Stimulated activated CD8-positive, alpha-beta memory T cell treated with anti-CD3 and anti-CD28 coated beads, Interleukin-7, amount 100 ng/mL, for 24 hours (primary cell): ENCODE measurements around the gene TM4SF18.

Experiments
- DNase-seq: peaks from one replicate; pipeline ENCODE4 v3.0.0-alpha.2; 2020; ENCODE audit warnings: low read depth

The TM4SF18 gene

DNA sequence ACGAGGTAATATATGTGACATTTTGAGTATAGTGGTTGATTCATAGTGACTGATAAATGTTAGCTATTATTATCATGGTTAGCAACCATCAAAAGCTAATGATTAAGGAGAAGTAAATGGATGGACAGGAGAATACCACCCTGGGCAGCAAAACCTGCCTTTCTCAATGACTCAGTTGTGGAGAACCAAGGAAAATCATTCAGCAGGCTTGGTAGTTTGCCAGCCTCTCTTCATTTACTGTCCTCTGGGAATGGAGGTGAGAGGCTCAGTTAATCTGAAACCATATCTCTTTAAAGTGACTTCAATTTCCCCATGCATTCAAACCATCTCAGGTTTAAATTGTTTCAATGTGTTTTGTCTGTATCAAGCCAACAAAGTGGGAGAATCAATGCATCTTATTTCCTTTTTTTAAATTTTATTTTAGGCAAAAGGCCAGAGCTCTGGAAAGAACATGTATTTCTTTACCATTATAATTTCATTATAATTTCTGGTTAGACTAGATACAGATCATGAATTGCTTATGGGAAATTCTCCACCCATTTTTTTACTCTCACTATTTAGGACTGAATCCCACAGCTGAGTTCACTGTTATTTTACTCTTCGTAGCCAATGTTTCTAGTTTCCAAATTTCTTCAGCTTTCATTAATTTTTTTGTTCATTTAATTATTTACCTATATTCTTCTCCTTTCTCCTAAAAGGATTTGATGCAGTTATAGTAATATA lies 2.7 kb downstream of the TM4SF18 start:
- no peak for DNase-seq

DNA sequence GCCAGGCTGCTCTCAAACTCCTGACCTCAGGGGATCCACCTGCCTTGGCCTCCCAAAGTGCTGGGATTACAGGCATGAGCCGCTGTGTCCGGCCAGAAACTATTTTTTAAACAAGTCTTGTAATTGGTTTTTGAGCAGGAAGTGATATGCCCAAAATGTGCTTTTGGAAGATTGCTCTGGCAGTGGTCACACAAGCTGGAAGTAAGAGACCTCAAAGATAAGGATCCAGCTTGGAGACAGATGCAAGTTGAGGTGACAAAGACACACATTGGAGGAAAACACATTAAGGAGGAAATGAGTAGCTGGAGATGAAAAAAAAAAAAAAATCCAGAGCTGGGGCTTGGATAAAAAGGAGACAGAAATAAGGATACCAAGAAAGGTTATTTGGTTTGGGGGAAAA lies 6.3 kb downstream of the TM4SF18 start:
- no peak for DNase-seq

DNA sequence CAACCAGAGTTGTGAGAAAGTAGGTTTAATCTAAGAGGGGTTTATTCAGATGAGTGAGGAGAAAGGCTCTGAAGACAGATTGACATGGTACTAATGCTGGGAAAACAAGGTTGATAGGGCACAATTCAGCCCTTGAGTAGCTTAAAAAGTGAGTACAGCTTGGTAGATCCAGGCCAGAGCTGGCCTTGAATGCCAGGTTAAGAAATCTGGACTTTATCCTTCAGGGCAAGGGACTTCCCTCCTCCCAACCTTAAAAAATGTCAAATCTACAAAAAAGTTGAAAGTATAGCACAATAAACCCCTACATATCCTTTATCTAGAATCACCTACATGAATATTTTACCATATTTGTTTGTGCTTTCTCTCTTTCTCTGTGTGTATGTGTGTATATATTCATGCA lies 7.9 kb downstream of the TM4SF18 start:
- no peak for DNase-seq

DNA sequence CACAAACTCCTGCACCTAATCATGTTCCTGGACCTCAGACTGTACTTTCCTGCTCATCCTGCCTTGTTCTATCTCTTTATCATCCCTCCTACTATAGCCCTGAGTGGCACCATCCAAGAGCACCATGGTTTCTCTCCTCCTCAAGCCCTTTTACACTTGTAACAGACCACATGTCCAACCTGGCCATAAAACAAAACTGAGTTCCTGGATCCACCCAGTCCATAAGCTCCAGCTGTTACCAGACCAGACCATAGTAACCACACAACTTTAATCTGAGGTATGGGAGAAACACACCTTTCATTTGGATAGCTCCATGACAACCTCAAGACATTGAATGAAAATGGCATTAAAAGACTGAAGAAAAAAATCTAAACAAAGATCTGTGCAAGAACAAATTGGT lies 9.1 kb downstream of the TM4SF18 start:
- DNase-seq = no peak

GRCh38 chr3:149321640-149322039 lies 11.8 kb downstream of the TM4SF18 start:
- no peak for DNase-seq

DNA sequence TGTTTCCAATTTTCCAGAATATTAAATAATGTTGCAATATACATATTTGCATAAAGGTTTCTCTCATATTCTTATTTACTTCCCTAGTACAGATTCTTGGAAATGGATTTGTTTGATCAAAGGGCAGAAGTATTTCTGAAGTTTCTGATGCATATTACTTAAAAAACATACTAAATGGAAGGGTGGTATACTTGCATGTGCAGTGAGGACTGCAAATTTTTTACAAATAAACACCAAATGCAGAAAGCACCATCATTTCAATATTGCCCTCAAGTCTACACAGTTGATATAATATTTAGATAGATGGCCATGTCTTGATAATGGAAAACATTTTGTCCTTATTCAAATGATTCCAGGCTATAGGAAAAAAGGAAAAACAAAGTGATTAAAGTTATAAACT lies 12.3 kb downstream of the TM4SF18 start:
- no peak for DNase-seq

DNA sequence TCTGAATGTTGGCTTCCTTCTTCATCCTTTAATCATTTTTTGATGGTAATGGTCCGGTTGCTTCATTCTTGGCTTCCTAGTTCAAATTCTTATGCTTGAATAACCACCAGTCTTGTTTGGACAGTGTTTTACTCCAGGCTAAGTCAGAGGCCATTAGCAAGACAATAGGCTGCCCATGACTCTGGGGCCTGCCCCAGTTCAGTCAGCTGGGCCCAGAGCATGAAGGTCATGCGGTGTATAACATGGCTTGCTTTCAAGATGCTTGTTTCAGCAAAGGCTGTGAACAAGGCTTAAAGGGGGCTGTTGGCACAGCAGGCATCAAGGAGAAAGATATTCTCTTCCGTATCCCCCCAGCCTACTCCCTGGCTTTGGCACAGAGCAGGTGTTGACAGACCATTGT lies 13.7 kb downstream of the TM4SF18 start:
- no peak for DNase-seq

DNA sequence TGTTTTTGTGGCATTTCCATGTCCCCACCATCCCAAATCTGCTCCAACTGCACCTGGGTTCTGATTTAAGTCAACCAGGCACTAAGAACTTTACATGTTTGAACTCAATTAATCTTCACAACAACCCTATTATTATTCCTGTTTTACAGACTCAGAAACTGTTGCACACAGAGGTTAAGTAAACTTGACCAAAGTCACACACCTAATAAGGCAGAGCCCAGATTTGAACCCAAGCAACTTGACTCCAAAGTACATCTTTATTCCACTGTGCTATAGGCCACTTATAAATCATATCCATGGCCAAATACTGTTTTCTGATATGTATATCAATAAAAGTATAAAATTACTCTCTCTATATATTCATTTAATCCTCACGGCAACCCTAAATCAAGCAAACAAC lies 16.4 kb downstream of the TM4SF18 start:
- no peak for DNase-seq

DNA sequence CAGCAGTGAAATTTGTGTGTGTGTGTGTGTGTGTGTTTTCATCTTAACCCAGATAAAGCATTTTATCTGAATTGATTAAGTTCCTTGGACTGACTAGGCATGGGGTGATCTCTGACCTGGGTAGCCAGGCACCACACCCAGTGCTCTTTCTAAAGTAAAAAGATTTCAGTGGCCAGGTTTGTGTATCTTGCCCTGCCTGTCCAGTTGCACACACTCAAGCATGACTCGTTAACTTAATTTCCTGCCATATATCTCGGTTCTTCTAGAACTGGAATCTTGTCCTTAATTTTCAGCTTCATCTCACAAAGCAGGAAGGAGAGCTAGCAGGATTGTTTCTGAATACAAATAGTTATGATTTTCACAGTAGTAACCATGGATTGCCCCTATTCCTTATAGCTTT lies 17.0 kb downstream of the TM4SF18 start:
- DNase-seq = no peak

- DNase-seq = no peak
These were observed 17.7 kb downstream of the TM4SF18 start for GRCh38 chr3:149315694-149316093.

DNA sequence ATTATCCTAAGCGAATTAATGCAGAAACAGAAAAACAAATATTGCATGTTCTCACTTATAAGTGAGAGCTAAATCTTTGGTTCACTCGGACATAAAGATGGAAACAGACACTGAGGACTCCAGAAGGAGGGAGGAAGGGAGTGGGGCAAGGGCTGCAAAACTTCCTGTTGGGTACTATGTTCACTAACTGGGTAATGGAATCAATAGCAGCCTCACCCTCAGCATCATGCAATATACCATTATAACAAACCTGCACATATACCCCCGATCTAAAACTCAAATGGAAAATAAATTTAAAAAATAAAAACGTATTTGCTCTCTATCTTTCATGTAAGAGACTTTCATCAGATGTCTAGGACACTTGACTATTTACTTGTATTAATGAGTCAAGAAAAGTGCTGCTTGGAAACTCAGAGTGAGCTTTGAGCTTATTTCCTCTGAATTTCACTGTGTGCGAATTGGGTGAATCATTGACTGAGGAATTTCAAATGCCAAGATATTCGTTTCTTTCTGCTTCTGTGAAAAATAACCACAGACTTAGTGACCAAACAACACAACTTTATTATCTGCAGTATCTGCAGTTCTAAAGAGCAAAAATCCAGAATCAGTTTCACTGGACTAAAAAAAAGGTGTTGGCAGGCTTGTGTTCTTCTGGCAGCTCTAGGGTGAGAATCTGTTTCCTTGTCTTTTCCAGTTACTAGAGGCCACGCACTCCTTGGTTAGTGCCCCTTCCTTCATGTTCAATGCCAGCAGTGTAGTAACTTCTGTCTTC lies 18.4 kb downstream of the TM4SF18 start:
- DNase-seq = no peak

- DNase-seq = no peak
These were observed 19.9 kb downstream of the TM4SF18 start for GRCh38 chr3:149313542-149313941.

DNA sequence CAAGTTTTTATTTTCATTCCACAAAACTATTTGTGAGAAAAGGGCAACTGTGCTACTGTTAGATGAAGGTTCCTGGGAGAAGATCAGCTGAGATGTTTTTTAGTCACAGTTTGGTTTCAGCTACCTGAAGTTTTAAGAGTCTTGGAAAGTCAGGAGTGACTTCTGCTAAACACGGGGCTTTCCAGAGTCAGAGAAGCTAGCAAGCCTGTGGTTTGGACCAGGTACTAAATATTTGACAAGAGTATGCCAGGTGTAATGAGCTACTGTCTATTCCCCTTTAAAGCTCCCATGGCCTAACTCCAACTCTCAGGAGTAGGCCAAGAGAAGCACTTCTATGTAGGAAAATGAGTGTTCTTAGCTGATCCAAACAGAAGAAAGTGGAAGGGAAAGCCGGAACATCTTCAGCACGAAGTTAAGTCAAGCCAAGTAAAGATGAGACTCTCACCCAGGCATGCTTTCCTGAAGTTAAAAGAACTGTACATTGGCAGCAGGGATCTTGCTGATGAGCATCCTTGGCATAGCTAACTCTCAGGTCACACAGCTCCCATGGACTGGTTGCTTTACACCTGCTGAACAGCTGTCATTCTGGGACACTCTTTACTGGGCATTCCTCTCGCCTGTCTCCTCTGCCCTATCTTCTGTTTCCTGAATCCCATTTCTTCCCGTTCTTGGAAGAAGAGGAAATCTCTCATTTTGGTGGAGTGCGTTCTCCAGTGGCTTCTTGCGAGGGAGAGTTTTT lies 22.5 kb downstream of the TM4SF18 start:
- DNase-seq = no peak

- no peak for DNase-seq
These were observed 26.0 kb downstream of the TM4SF18 start for GRCh38 chr3:149307435-149307783.

DNA sequence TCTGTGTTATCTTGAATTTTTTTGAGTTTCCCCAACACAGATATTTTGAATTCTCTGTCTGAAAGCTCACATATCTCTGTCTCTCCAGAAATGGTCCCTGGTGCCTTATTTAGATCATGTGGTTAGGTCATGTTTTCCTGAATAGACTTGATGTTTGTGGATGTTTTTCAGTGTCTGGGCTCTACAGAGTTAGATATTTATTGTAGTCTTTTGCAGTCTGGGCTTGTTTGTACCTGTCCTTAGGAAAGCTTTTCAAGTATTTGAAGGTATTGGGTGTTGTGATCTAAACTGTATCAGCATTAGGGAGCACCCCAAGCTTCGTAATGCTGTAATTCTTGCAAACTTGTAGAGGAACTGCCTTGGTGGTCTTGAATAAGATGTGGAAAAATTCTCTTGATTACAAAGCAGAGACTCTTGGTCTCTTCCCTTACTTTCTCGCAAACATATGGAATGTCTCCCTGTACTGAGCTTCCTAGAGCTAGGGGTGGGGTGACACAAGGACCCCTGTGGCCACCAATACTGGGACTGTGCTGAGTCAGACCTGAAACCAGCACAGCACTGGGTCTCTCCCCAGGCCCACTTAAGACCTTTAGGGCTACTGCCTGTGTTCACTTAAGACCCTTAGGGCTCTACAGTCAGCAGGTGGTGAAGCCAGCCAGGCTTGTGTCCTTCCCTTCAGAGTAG lies 26.5 kb downstream of the TM4SF18 start:
- no peak for DNase-seq

DNA sequence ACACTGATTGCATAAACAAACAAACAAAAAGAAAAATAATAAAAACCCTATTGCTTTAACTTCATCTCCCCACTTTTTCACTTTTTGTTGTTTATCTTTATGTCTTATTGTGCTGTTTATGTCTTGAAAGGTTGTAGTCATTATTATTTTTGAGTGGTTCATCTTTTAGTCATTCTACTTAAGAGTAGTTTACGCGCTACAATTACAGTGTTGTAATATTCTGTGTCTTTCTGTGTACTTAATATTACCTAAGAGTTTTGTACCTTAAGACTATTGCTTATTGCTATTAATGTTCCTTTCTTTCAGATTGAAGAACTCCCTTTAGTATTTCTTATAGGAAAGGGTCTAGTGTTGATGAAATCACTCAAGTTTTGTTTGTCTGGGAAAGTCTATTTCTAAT lies 28.1 kb downstream of the TM4SF18 start:
- no peak for DNase-seq

GRCh38 chr3:149299938-149300801 lies 33.3 kb downstream of the TM4SF18 start:
- no peak for DNase-seq

GRCh38 chr3:149296972-149297371 lies 36.5 kb downstream of the TM4SF18 start:
- no peak for DNase-seq

- DNase-seq = no peak
These were observed 40.8 kb downstream of the TM4SF18 start for GRCh38 chr3:149292666-149293065.

DNA sequence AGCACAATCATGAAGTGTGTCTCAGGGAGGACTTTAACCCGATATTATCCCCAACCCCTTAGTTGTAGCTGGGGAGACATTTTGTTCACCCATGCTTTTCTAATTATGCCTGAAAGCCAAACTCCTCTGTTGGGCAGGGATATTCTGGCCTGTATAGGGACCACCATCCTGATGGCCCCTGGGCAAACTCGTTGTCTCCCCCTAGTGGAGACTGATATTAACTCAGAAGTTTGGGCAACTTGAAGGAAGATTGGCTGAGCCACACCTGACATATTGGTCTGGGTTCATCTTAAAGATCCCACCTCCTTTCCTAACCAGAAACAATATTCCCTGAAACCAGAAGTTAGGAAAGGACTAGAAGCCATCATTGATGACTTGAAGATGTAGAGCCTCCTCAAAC lies 42.3 kb downstream of the TM4SF18 start:
- DNase-seq = no peak

GRCh38 chr3:149288655-149289054 lies 44.8 kb downstream of the TM4SF18 start:
- DNase-seq = no peak

- no peak for DNase-seq
These were observed 49.4 kb downstream of the TM4SF18 start for GRCh38 chr3:149284034-149284433.
